Heart left ventricle (tissue), 13 donors: ENCODE measurements around the gene FUZ.

Experiments
- CTCF ChIP-seq, 12 donors: fragments of 200-600 bp; sonication (generic) in 4 of 12; IDR thresholded peaks; one replicate each; pipeline versions ENCODE4 v1.5.0 to v1.8.0; 2018 to 2022; ENCODE audit warnings: antibody characterized with exemption in 12 of 12, mild to moderate bottlenecking in 5 of 12
- POLR2A ChIP-seq, 2 donors: fragments of 450-650 bp; IDR thresholded peaks; one replicate each; pipeline ENCODE4 v1.6.1; 2017; ENCODE audit warnings: antibody characterized with exemption in 2 of 2, mild to moderate bottlenecking in 2 of 2, moderate library complexity in 2 of 2
- donor health status: ischemic (EF 13 %, LVEDD 7.1; RV severe dilation, severe dysfunction).
- donor health status: DM: no; HTN: yes; CAD: no.
- donor health status: DM: no; HTN: no; CAD: no.
- donor health status: ischemic (EF 25% LVEDD 6.9; RV normal size, moderate dysfunction).
- donor health status: ischemic (EF 25% LVEDD 5.7; RV mildly dilated, moderate dysfunction).
- donor health status: ischemic (EF 35%, LVEDD 5.7; RV mildly dilated, moderate dysfunction).
- donor health status: nonischemic (EF 11% LVEDD 7.7; RV severe dilation, severe dysfunction).
- donor health status: DM: yes; HTN: yes; CAD: no.
- donor health status: PGD.
- donor health status: ischemic (EF 29% LVEDD 5.4; RV normal size, mild dysfunction).
- donor health status: nonischemic (EF 23%, LVEDD 6.1; RV moderate dilation, normal function).

- TF ChIP-seq POLR2A (IDR thresholded peaks at IDR 0.05) (no peak), CTCF (IDR thresholded peaks at IDR 0.05) (no peak)
Observed at GRCh38 chr19:49772850-49773432, 40.2 kb downstream of the FUZ start.
